ENCODE results near the gene PRKAG1. TPM values are rescaled to one million over a fixed set of nuclear protein-coding genes. Genes with fewer than 3 reads are reported as not detected.

PRKAG1 gene
- total RNA-seq, 1 donor from 2014 or later: 47.1 TPM

GRCh38 chr12:49041036-49041880, 22.7 kb upstream of the PRKAG1 start:
- Histone ChIP-seq H3K4me2 (ENCODE audit: low read length) (no peak overlapping the region), H3K4me1 (ENCODE audit: insufficient read depth, low read length) (no peaks in the 10 kb centered on the region), H3K9ac (ENCODE audit: low read length) (no peak overlapping the region), H3K27me3 (ENCODE audit: insufficient read depth, low read length) (no peaks in the 10 kb centered on the region), H3K79me2 (ENCODE audit: insufficient read depth, low read length) (peaks cover 28% of the 10 kb centered on the region), H3K4me3 (ENCODE audit: insufficient read depth, low read depth, low read length) (no peak overlapping the region), H4K20me1 (ENCODE audit: insufficient read depth, low read length) (peaks cover 85% of the 10 kb centered on the region), H3K36me3 (ENCODE audit: insufficient read depth, low read length) (peaks cover 54% of the 10 kb centered on the region), H3K27ac (ENCODE audit: low read depth, low read length) (no peak overlapping the region), H2AFZ (ENCODE audit: low read depth, low read length) (no peak overlapping the region), H3K9me3 (ENCODE audit: insufficient read depth, low read depth, low read length) (no peaks in the 10 kb centered on the region)
- FAIRE-seq: no peak
- Mint-ChIP-seq H3K4me3 (ENCODE audit: unreplicated experiment) (no peak overlapping the region), H3K27ac (ENCODE audit: unreplicated experiment) (no peak overlapping the region), H3K36me3 (ENCODE audit: low read depth, unreplicated experiment) (peaks cover 31% of the 10 kb centered on the region), H3K9me3 (ENCODE audit: unreplicated experiment) (no peaks in the 10 kb centered on the region), H3K4me1 (ENCODE audit: low read depth, unreplicated experiment) (no peaks in the 10 kb centered on the region), H3K27me3 (ENCODE audit: low read depth, unreplicated experiment) (no peaks in the 10 kb centered on the region)
- DNase-seq (ENCODE audit: low read depth): no peak
- no peak for TF ChIP-seq CTCF (IDR thresholded peaks at IDR 0.05; ENCODE audit: insufficient read depth, low read depth, low read length)
- no peak for TF ChIP-seq EZH2 (IDR thresholded peaks at IDR 0.05; ENCODE audit: insufficient read depth, low read length)

GRCh38 chr12:49040364-49040855, 21.8 kb upstream of the PRKAG1 start:
- Histone ChIP-seq H4K20me1 (ENCODE audit: insufficient read depth, low read length) (peaks cover 77% of the 10 kb centered on the region), H3K27me3 (ENCODE audit: insufficient read depth, low read length) (no peaks in the 10 kb centered on the region), H2AFZ (ENCODE audit: low read depth, low read length) (no peak overlapping the region), H3K9ac (ENCODE audit: low read length) (no peak overlapping the region), H3K9me3 (ENCODE audit: insufficient read depth, low read depth, low read length) (no peaks in the 10 kb centered on the region), H3K79me2 (ENCODE audit: insufficient read depth, low read length) (peaks cover 24% of the 10 kb centered on the region), H3K4me1 (ENCODE audit: insufficient read depth, low read length) (no peaks in the 10 kb centered on the region), H3K27ac (ENCODE audit: low read depth, low read length) (no peak overlapping the region), H3K4me2 (ENCODE audit: low read length) (no peak overlapping the region), H3K4me3 (ENCODE audit: insufficient read depth, low read depth, low read length) (no peak overlapping the region), H3K36me3 (ENCODE audit: insufficient read depth, low read length) (peaks cover 51% of the 10 kb centered on the region)
- FAIRE-seq (no peak), DNase-seq (ENCODE audit: low read depth) (no peak)
- H3K36me3 Mint-ChIP-seq (ENCODE audit: low read depth, unreplicated experiment): peaks cover 32% of the 10 kb centered on the region
- no peak overlapping the region for H3K27ac Mint-ChIP-seq (ENCODE audit: unreplicated experiment)
- no peaks in the 10 kb centered on the region for H3K9me3 Mint-ChIP-seq (ENCODE audit: unreplicated experiment)
- no peak overlapping the region for H3K4me3 Mint-ChIP-seq (ENCODE audit: unreplicated experiment)
- TF ChIP-seq CTCF (IDR thresholded peaks at IDR 0.05; ENCODE audit: insufficient read depth, low read depth, low read length) (no peak), EZH2 (IDR thresholded peaks at IDR 0.05; ENCODE audit: insufficient read depth, low read length) (no peak)
- no peaks in the 10 kb centered on the region for H3K4me1 Mint-ChIP-seq (ENCODE audit: low read depth, unreplicated experiment)
- H3K27me3 Mint-ChIP-seq (ENCODE audit: low read depth, unreplicated experiment): no peaks in the 10 kb centered on the region

Measured in astrocyte (in vitro differentiated cells and primary cell).